Astrocyte of the spinal cord (primary cell): ENCODE measurements around the gene HOXB3.

Source experiments
- DNase-seq: peaks from one replicate; pipeline ENCODE4 v3.0.0; 2011; ENCODE audit warnings: low read depth, low spot score
- H3K4me3 ChIP-seq: 2 replicates; pipeline ENCODE4 v1.5.1; 2011; ENCODE audit warnings: low read depth, mild to moderate bottlenecking, low read length, moderate library complexity
- in situ Hi-C: cut with HindIII; loops from 2 replicates; pipeline ENCODE4 v1.10.0; 2017; ENCODE audit warnings: low sequenced_read_pairs
- TF ChIP-seq, protein P1 (sequence below): IDR thresholded peaks from 2 replicates; pipeline ENCODE4 v1.5.1; 2012; ENCODE audit warnings: low read depth, mild to moderate bottlenecking, low read length, inconsistent platforms

Gene HOXB3

DNA sequence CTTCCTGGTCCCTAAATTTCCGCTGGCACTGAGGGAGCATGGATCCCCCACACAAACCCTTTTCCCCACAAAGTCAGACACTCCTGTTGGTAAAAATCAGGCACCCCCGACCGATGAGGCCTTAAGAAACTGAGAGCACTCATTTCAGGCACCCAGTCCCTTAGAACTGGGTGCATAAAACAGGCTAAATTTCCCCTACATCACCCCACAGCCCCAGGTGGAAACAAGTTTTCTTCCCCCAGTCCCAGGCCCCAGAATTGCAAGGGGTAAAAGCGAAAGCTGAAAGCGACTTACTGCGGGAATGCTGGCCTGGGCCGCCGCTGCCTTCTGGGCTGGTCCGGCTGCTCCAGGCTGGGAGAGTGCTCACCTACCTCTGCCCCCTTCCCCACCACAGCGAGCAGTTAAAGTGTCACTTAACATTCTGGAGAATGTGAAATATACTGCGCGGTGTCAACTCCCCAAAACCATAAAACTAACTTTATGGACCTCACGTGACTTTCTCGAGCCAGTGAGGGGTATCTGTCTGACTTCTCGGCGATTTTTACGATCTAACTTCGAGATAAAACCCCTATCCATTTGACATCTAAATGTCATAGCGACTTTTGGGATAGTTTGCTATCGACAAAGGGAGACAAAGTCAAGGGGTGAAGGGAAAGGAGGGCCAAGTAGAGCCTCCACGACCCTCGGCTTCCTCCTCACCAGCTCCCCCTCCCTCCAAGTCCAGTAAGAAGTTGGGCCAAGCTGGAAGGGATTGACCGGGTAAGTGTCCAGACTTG, at the start of gene HOXB3:
TSS of gene HOXB3 (minus strand) at position 411 of the 776 bp plus-strand sequence. CDS start 37,767 bp downstream, outside the sequence.
- TF ChIP-seq, protein P1, sequence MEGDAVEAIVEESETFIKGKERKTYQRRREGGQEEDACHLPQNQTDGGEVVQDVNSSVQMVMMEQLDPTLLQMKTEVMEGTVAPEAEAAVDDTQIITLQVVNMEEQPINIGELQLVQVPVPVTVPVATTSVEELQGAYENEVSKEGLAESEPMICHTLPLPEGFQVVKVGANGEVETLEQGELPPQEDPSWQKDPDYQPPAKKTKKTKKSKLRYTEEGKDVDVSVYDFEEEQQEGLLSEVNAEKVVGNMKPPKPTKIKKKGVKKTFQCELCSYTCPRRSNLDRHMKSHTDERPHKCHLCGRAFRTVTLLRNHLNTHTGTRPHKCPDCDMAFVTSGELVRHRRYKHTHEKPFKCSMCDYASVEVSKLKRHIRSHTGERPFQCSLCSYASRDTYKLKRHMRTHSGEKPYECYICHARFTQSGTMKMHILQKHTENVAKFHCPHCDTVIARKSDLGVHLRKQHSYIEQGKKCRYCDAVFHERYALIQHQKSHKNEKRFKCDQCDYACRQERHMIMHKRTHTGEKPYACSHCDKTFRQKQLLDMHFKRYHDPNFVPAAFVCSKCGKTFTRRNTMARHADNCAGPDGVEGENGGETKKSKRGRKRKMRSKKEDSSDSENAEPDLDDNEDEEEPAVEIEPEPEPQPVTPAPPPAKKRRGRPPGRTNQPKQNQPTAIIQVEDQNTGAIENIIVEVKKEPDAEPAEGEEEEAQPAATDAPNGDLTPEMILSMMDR, result no peak
- DNase-seq, result peak; percentile 89
- in situ Hi-C loops, result no loop called here
- H3K4me3 ChIP-seq, result peak within 1 kb of the TSS; percentile 77

DNA sequence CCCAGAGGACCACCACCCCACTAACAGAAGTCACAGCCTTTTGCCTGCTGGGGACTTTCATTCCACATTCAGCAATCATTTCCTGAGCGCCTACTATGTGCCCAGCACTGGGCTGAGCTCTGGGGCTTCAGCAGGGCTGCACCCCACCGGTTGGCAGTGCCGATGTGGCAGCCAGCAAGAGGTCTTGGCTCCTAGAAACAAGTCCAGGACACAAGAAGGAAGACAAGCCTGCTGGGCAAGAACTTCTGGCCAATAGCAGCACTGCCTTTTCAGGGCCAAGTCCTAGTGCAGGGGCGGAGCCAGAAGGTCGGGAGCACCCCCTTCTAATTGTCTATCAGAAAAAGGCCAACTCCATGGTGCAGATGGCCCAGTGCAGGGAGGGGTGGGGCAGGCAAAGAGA, 49.1 kb upstream of the HOXB3 start:
- H3K4me3 ChIP-seq, result no peak overlapping the region
- TF ChIP-seq, protein P1, result no peak
- in situ Hi-C loops, result no loop called here
- DNase-seq, result no peak

DNA sequence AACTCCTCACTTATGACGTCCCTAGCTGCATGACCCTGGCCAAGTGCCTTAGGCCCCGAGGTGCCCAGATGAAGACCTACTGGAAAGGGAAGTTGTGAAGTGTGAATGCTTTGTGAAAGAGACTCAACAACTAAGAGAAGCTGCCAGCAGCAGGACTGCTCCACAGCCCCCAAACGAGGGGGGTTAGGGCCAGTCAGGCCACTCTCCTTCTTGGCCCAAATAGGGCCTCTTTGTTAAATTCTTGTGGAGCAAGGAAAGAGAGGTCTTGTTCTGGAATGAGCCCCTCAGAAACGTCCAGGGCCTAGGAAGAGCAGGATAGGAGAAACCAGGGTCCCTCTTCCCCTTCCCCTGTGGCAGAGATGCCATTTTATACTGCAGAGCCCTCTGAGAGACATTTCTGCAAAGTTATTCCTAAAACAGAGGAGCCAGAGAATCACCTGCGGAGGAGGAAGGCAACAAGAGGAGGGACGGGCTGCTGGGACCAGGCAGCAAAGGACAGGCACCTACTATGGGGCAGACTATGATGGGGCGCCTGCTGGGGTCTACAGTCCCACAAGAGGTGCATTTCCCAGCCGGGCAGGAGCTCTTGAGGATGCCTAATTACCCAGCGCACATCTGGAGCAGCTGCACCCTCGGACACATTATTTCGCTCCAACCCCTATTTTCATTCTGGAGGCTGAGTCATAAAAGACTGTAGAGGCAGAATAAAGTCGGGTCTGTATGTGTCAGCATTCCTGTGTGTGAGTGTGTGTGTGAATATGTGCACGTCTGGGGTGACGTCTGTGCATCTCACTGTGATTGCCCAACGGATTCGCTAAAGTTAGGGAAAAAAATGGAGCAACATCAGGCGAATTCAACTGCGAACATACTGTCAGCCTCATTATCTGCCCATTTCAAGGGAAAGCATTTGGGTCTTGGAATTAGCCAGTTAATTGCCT, 47.6 kb upstream of the HOXB3 start:
- H3K4me3 ChIP-seq, result no peak overlapping the region
- in situ Hi-C loops, result no loop called here
- TF ChIP-seq, protein P1, result no peak
- DNase-seq, result peak; percentile 89

DNA sequence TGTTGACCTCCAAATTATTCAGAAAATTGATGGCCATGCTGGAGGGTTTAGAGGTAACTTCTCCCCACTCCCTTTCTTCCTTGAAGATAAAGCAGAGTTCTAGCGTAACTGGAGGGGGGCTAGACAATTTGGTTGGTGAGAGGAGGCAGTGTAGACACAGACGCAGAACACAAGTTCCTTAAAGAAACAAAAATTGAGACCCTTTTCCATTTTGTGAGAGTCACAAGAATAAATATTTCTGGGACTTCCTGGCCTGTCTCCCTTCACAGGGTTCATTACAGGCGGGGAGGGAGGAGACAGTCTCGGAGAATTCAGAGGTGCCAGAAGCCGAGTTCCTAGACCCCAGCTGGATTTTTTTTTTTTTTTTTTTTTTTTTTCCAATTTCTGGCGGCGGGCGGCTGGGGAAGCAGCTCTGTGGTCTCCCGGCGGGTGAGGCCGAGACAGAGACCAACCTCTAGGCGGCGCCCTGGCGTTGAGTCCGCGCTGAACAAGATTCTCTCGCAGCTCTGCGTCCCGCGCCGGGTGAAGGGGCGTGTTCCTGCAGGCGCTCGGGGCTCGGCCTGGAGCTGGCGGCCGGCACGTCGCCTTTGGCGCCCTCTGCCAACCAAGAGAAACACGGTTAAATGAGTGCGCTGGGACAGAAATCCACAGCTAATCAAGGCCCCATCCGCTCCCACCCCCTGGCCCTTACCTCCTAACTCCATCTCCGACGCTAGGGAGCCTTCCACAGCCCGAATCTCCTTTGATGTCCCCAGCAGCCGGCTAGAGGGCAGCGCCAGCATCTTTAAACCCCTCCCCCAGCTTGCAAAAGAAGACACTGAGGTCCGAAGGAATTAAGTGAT, 46.4 kb upstream of the HOXB3 start:
- no peak overlapping the region for H3K4me3 ChIP-seq

DNA sequence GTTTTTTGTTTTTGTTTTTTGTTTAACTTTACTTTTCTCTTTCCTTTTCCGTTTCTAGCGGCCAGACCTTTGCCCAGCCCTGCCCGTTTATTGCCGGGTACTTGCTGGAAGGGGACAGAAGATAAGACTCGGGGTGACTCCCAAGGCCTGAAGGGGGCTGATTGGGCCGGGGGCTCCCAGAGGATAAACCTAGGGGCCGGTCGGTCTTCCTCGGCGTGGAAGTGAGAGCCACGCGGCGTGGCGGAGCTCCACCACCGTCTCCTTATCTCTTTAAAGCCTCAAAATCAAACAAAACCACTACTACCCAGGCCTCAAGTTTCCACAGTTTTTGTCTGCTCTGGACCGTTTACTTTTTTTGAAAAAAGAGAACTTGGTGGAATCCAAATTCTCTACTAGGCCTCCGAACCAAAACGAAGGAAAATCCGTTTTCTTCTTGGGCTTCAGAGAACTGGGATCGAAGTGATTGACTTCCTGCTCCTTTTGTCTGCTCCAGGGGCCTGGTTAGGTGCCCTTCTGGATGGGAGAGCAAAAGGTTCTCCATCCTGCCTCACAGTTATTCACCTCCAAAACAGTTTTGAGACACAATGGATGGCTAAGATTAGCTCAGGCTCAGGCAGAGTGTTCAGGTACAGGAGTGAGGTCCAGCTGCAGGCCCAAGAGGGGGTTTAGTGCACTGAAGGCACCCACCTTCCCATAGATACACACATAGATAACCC, 44.6 kb upstream of the HOXB3 start:
- no peak for DNase-seq
- TF ChIP-seq, protein P1, result no peak
- no peak overlapping the region for H3K4me3 ChIP-seq
- in situ Hi-C loops, result no loop called here

More for the DNA sequence above, 46.4 kb upstream of the HOXB3 start:
- in situ Hi-C loops, result no loop called here
- DNase-seq, result peak; percentile 85
- TF ChIP-seq, protein P1, result peak; percentile 78
